GM21526 (cell line): ENCODE data around the gene MYT1.
A peak's percentile ranks its signal among the peaks of the same experiment; 100 is the strongest.

Experiments used
- ATAC-seq: cut with Tn5 transposase; IDR thresholded peaks from one replicate; pipeline ENCODE4 v1.9.1; 2021; ENCODE audit warnings: moderate library complexity; ENCODE audit not compliant: unreplicated experiment, low FRiP score

Gene MYT1

GRCh38 chr20:64242003-64242796, 77.9 kb downstream of the MYT1 start:
- no peak for ATAC-seq

- ATAC-seq = no peak
These were observed 78.7 kb downstream of the MYT1 start for GRCh38 chr20:64242797-64243475.

GRCh38 chr20:64244281-64244805, 80.1 kb downstream of the MYT1 start:
- ATAC-seq = no peak

DNA sequence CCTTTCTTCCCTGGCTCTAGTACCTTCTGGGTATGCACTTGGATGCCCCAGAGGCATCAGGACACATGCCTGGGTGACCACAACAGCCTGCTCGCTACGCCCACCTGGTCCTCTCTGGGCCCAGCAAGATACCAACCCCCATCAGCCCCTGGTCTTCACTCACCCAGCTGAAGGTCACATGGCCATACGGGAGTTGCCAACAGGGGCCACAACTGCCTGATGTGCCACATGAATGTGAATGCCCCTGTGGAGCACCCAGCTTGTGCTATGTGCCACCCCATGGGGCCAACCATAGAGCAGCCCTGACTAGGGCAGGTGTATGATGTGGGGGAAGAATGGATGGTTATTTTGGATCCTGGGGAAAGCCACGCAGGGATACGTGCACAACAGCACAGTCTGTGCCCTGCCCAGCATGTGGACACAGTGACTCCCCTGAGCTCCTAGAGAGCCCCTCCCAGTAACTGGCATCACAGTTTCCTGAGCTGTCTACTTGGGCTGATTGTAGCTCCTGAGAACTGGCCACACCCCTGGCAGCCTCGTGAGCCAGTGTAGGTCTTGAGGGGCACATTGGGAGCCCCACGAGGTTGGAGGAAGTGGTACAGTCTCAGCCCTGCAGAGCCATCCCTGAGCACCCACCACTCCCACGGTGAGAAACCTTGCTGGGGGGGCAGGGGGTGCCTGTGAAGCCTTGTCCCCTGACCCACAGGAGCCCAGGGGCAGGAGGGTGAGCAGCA, 80.8 kb downstream of the MYT1 start:
- no peak for ATAC-seq

- no peak for ATAC-seq
These were observed 81.7 kb downstream of the MYT1 start for GRCh38 chr20:64245746-64246595.

GRCh38 chr20:64246616-64247306, 82.5 kb downstream of the MYT1 start:
- no peak for ATAC-seq

DNA sequence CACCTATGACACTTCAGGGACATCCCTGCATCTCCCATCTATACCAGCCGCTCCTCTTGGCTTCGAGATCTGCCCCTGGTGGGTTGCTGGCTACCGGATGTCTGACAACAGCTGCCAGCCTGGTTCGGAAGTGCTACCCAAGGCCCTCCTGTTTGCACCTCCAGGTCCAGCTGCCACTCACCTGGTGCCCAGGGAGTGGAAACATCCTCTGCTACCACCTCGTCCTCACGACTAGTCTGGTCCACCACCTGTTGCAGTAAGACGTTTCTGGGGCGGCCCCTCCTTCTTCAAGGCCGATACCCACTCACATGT, 83.0 kb downstream of the MYT1 start:
- no peak for ATAC-seq

- ATAC-seq = no peak
These were observed 84.0 kb downstream of the MYT1 start for GRCh38 chr20:64247970-64248841.

- ATAC-seq = no peak
These were observed 85.8 kb downstream of the MYT1 start for GRCh38 chr20:64250027-64250426.

DNA sequence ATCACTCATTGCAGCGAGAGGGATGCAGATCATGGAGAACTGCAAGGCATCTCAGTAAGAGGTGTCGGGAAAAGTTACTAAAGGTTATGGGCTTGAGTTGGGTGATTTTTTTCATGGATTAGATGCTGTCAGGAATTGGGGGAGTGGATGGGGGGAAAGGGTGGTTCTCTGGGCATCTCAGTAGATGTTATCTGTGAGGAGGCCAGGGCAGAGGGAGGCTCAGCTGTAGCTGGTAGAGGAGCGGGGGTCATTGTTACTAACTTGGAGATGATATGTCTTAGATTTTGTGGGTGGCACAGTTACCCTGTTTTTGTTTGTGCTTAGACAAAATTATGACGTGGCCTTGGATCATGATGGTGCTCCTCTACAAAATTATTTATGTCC, 88.7 kb downstream of the MYT1 start:
- no peak for ATAC-seq

GRCh38 chr20:64253443-64253842, 89.2 kb downstream of the MYT1 start:
- no peak for ATAC-seq

DNA sequence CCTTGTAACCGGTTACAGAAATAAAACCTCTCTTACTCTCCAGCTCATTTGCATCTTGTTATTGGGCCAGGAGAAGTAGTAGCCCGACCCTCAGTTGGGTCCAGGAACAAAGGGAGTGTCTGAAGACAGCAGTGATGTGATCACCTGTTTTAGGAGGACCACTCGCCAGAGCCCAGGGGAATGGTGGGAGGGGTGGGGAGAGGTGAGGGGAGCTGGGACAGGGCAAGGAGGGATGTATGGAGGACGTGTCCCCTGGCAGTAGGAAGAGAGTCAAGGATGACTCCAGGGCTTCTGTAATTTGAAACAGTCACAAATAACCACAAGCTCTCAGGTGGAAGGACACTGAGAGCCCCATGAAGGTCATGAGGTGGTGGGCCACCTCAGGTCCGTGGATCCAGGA, 89.9 kb downstream of the MYT1 start:
- ATAC-seq = no peak

DNA sequence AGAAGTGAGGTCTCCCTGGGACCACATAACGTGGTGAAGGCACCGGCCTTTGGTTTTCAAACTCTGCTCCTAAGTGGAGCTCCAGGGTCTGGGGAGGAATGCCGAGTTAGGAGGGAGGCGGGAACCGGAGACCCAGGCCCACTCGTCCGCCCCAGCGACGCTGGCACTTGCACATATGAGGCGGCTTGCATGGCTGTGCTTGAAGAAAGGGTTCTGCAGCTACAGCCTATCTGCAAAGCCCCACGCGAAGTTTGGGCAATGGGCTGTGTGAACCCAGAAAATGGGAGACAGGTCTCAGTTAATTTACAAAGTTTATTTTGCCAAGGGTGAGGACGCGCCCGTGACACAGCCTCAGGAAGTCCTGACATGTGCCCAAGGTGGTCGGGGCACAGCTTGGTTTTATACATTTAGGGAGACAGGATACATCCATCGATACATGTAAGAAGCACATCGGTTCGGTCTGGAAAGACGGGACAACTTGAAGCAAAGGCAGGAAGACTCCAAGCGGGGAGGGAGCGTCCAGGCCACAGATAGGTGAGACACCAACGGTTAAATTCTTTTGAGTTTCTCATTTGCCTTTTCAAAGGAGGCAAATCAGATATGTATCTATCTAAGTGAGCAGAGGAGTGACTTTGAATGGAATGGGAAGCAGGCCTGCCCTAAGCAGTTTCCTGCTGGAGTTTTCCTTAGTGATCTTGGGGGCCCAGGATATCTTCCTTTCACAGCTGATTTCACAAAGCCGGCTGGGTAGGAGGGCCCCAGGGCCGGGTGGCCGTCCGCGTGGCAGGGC, 90.5 kb downstream of the MYT1 start:
- no peak for ATAC-seq

GRCh38 chr20:64255361-64256281, 91.4 kb downstream of the MYT1 start, which contains the start of gene PCMTD2:
Gene PCMTD2 (plus strand): TSS chr20:64255748. CDS start chr20:64259966, 4,218 bp downstream.
- ATAC-seq = peak; percentile 74

DNA sequence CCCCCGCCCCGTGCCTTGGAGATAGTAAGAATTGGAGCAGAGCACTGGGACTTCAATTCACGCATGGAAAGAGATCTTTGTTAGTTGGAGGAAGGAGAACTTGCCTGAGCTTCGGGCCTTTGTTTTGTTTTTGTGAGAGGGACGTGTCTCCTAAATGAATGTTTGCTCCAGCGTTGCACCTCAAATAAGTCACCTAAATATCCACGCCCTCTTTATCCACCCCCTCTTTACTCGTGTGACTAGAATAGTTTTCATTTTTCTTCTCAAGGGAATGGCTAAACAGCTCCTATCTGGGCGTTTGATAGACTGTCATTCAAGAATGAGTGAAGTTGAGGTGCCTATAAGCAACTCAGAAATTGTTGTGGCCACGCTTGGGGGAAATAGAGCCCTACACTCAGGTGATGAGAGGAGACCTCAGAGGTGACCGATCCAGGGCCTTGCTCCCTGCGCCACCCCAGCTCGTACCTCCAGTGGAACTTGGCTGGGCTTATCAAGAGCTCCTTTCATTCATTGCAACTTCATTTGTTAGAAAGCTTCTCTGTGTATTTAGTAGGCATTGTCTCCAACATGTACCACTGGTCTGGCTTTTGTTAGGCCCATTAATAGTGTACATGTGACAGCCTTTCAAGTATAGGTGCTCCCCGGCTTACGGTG, 92.2 kb downstream of the MYT1 start:
- no peak for ATAC-seq

- ATAC-seq = no peak
These were observed 93.0 kb downstream of the MYT1 start for GRCh38 chr20:64257107-64257757.
